Activated T-helper 17 cell treated with anti-CD3 and anti-CD28 coated beads, Interleukin-2, amount 50 U/mL, for 72 hours (primary cell): ENCODE results near the gene TFF2. TPM values are rescaled to one million over a fixed set of nuclear protein-coding genes. Genes with fewer than 3 reads are reported as not detected.

ENCODE experiments used
- ATAC-seq: fragments of 150-1000 bp; cut with Tn5 transposase; replicated peaks from 2 replicates; pipeline ENCODE4 v1.10.0; 2021; ENCODE audit warnings: mild to moderate bottlenecking, moderate library complexity
- H3K27ac Mint-ChIP-seq: one replicate; pipeline ENCODE4 v1.8.0; 2022; ENCODE audit warnings: mixed read lengths
- H3K27me3 Mint-ChIP-seq: one replicate; pipeline ENCODE4 v1.8.0; 2022; ENCODE audit warnings: mixed read lengths
- H3K36me3 Mint-ChIP-seq: one replicate; pipeline ENCODE4 v1.8.0; 2022; ENCODE audit warnings: low read depth, mild to moderate bottlenecking, mixed read lengths
- H3K4me1 Mint-ChIP-seq: one replicate; pipeline ENCODE4 v1.8.0; 2022; ENCODE audit warnings: mixed read lengths
- H3K4me3 Mint-ChIP-seq: one replicate; pipeline ENCODE4 v1.8.0; 2022; ENCODE audit warnings: mild to moderate bottlenecking, mixed read lengths
- H3K9me3 Mint-ChIP-seq: one replicate; pipeline ENCODE4 v1.8.0; 2022; ENCODE audit warnings: mixed read lengths
- total RNA-seq, 2 donors: library from RNA; stranded (reverse); gene quantifications; one replicate each; pipeline ENCODE4 v1.2.3, GENCODE V29; 2022

The TFF2 gene
- total RNA-seq, 2 donors from 2014 or later = not detected

DNA sequence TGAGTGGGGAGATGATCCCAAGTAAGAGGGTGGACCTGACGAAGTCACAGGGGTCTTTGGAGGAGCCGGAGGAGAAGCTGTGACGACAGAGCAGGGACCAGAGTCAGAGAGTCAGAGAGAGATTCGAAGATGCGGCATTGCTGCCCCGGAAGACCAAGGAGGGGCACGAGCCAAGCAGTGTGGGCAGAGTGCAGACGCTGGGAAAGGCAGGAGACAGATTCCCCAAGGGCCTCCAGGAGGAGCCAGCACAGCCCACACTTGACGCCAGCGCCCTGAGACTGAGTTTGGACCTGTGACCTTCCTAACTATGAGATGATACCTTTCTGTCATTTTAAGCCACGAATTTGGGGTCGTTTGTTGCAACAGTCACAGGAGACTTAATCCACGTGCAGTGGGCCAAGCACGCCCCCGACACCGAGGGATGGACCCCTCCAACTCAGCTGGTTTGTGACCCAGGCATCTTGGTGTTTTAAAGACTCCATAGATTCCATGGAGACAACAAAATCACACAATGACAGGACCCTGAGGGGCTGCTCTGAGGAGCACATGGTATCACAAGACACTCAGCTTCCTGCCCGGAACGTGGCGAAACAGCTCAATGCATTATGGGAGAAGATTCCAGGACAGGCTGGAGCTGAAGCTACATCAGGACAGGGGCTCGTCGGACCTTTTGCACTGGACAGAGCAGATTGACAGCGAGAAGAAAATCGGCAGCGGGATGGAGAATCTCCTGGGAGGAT is 26.6 kb upstream of the TFF2 start:
- no peak for ATAC-seq
- H3K4me1 Mint-ChIP-seq = peaks cover 16% of the 10 kb centered on the region
- peaks cover 73% of the 10 kb centered on the region for H3K36me3 Mint-ChIP-seq
- H3K9me3 Mint-ChIP-seq = peaks cover under 1% of the 10 kb centered on the region
- peak overlapping the region; percentile 69 for H3K4me3 Mint-ChIP-seq
- H3K27ac Mint-ChIP-seq = peak overlapping the region; percentile 75
- no peaks in the 10 kb centered on the region for H3K27me3 Mint-ChIP-seq

DNA sequence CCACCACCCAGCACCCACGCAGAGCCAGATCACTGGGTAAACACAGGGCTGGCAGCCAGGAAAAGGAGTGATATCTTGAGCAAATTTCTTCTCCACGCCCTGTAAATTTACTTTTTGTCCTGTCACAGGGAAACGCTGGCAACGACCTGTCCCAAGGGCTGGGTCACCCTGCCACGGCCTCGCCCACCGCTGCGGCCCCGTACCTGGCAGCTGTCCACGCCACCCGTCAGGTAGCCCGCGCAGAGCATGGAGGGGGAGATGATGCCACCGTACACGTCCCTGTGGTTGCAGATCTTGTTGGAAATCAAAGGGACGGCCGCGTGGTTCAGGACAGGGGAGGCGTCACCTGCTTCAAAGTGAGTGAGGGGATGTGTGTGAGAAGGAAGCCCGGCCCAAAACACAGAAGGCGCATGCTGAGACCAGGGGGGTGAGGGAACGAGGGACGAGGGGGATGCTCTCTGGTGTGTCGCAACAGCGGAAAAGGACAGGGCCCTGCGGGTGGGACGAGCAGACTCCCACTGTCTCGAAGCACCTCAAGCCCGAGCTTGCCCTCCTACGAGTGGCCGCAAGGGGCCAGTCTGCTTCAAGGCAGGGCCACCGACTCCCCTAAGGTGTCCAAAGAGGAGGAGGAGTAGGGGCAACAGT is 25.7 kb upstream of the TFF2 start:
- Mint-ChIP-seq H3K27me3 (no peaks in the 10 kb centered on the region), H3K36me3 (peaks cover 73% of the 10 kb centered on the region), H3K27ac (no peak overlapping the region), H3K9me3 (no peaks in the 10 kb centered on the region), H3K4me1 (peaks cover 23% of the 10 kb centered on the region), H3K4me3 (peak overlapping the region; percentile 69)
- no peak for ATAC-seq

DNA sequence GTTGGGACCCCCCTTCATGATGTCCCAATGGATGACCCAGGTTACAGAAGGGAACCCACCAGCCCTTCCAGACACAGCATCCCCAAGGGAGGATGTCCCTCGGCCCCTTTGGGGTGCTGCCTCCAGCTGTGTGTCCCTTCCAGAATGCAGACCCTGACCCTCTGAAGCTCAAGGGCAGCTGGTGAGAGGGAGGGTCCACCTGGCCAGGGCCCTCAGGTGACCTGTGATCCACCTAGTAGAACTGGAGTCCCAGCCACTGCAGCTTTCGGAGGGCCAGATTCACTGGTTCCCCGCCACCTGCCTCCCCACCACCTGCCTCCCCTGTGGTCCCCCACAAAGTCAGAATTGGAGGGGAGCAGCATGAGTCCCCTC is 25.2 kb upstream of the TFF2 start:
- no peak for ATAC-seq
- Mint-ChIP-seq H3K4me1 (peaks cover 28% of the 10 kb centered on the region), H3K4me3 (peak overlapping the region; percentile 69), H3K9me3 (no peaks in the 10 kb centered on the region), H3K27ac (no peak overlapping the region), H3K27me3 (no peaks in the 10 kb centered on the region), H3K36me3 (peaks cover 73% of the 10 kb centered on the region)

DNA sequence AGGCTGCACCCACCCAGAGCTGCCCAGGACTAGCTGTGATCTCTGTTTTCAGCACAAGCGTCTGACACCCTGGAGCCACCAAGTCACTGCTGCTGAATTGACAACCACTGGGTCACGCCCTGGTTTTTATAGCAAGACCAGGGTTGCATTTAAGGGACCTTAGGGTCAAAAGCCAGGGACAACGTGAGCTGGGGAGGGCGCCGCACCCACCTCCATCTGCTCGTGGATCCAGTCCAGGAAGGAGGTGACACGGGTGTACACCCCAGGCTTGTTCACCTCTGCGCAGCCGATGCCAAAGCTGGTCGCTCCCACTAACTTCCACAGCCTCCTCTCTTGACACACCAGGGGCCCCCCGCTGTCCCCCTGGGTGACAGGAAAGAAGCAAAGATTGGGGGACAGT is 24.7 kb upstream of the TFF2 start:
- Mint-ChIP-seq H3K36me3 (peaks cover 78% of the 10 kb centered on the region), H3K4me3 (peak overlapping the region; percentile 69), H3K4me1 (peaks cover 32% of the 10 kb centered on the region), H3K9me3 (no peaks in the 10 kb centered on the region), H3K27me3 (no peaks in the 10 kb centered on the region), H3K27ac (peak overlapping the region; percentile 84)
- ATAC-seq = no peak

DNA sequence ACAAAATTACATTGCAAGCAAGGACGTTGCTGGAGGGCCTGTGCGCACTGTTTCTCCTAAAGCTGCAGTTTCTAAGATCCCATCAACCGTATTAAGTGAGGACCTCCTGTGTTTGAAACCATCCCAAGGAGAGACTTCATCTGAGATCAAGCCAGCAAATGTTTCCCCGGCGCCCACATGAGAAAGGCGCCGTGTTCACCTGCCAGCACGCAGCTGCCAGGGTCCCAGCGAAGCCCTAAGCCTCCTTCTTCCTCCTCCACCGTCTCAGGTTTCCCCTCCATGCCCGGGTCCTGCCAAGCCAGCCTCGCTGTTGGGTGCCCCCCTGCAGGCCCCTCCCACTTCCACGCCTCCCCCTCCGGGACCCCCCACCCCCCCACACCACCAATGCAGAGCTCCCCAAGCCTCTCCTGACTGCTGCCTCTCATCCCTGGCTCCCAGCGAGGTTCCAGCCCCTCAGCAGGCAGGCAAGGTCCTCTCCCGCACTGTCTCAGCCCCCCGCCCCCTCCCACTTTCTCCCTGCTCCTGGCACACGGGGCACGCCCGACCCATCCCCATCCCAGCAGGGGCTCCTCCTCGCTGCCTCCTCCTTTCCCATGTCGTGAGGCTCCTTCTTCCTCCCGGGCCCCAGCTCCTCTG is 24.2 kb upstream of the TFF2 start:
- ATAC-seq = peak; percentile 41
- Mint-ChIP-seq H3K4me3 (peak overlapping the region; percentile 69), H3K36me3 (peaks cover 78% of the 10 kb centered on the region), H3K27me3 (no peaks in the 10 kb centered on the region), H3K9me3 (no peaks in the 10 kb centered on the region), H3K27ac (peak overlapping the region; percentile 84), H3K4me1 (peaks cover 32% of the 10 kb centered on the region)

DNA sequence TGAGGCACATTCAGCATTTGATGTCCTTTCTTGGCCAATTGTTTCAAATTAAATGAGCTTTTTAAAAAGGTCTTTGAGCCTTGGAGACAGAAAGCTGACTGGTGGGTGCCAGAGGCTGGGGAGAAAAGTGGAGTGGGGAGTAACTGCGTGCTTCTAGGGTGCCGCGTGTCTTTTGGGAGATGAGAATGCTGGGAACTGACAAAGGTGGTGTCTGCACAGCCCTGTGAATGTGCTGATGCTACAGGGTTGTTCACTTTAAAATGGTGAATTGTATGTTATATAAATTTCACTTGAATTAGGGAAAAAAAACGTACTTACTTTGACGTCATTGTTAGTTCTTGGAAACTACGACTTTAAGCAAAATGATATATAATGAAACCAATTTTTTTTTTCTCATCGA is 23.7 kb upstream of the TFF2 start:
- Mint-ChIP-seq H3K27ac (peak overlapping the region; percentile 84), H3K36me3 (peaks cover 79% of the 10 kb centered on the region), H3K4me1 (peaks cover 32% of the 10 kb centered on the region), H3K27me3 (no peaks in the 10 kb centered on the region), H3K9me3 (no peaks in the 10 kb centered on the region), H3K4me3 (peak overlapping the region; percentile 69)
- peak; percentile 31 for ATAC-seq

DNA sequence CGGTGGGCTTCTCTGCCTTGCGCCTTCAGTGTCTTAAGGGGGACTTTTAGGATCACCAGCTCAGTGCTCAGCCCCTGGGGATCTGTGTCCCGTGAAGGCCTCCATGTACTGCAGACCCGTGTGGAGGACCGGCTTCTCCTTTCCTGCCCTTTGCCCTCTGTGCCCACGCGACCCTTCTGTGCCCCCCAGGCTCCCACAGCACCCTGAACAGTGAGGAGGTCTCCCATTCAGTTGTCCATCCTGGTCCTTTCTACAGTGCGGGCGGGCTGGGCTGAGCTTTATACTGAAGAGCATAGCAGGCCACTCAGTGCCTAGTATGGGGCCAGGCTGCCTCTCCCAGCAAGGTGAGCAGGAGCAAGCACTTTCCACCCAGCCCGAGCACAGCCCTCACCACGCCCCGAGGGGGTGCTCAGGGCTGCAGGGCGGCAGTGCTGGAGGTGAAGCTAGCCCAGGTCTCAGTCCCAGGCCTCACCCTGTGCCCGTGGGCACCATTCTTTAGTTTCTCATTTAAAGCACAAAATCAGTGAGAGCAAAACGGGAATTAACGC is 23.2 kb upstream of the TFF2 start:
- Mint-ChIP-seq H3K36me3 (peaks cover 84% of the 10 kb centered on the region), H3K4me3 (peak overlapping the region; percentile 69), H3K27ac (peak overlapping the region; percentile 84), H3K27me3 (no peaks in the 10 kb centered on the region), H3K9me3 (no peaks in the 10 kb centered on the region), H3K4me1 (peaks cover 32% of the 10 kb centered on the region)
- ATAC-seq = no peak

DNA sequence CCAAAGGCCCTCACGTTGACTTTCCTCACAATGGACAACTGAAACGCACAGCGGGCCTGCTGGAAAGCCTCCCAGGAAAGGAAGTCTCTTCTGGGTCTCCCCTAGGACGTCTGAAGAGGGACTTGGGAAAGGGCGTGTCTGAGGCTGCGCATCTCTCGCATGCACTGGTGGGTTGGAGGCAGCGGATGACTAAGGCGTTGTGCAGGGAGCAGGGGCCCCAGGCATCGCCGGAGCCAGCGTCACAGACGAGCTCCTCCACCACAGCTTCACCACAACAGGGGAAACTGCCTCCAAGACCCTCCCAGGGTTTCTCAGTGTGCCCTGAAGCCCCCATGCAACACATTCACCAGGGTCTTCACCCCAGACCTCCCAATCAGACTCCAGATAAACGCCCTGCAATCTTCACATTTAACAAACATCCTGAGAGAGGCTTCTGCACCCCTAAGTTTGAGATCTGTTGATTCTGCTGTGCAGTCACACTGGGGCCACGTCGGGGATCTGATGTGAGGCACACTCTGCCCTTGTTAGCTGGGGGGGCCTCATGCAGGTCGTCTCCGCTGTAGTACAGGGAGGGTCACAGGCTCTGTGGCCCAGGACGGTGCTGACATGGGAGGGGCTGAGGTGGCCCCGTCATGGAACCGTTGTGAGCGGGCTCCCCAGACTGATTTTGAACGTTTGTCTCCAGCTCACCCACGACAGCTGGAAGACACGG is 22.6 kb upstream of the TFF2 start:
- peaks cover 32% of the 10 kb centered on the region for H3K4me1 Mint-ChIP-seq
- peak; percentile 80 for ATAC-seq

DNA sequence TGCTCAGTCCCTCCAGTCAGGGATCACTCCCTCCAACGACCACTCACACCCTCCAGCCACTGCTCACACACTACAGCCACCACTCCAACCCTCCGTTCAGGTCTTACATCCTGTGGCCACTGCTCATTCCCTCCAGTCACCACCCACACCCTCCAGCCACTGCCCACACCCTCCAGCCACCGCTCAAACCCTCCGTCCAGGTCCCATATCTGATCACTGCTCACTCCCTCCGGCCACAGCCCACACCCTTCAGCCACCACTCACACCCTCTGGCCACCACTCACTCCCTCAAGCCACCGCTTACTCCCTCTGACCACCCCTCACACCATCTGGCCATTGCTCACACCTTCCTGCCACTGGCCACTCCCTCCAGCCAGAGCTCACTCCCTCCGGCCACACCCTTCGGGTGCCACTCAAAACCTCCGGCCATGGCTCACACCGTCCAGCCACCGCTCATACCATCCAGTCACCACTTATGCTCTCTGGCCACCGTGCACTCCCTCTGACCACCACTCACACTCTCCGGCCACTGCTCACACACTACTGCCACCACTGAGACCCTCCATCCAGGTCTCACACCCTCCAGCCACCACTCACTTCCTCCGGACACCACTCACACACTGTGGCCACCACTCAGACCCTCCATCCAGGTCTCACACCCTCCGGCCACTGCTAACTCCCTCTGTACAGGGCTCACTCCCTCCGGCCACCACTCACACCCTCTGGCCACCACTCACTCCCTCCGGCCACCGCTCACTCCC is 20.3 kb upstream of the TFF2 start:
- no peak for ATAC-seq
- peaks cover 36% of the 10 kb centered on the region for H3K4me1 Mint-ChIP-seq
- H3K27me3 Mint-ChIP-seq = no peaks in the 10 kb centered on the region
- peak overlapping the region; percentile 79 for H3K27ac Mint-ChIP-seq
- H3K4me3 Mint-ChIP-seq = peak overlapping the region; percentile 0
- no peaks in the 10 kb centered on the region for H3K9me3 Mint-ChIP-seq
- H3K36me3 Mint-ChIP-seq = peaks cover 59% of the 10 kb centered on the region

More for the DNA sequence above, 22.6 kb upstream of the TFF2 start:
- Mint-ChIP-seq H3K27me3 (no peaks in the 10 kb centered on the region), H3K4me3 (peak overlapping the region; percentile 69), H3K9me3 (no peaks in the 10 kb centered on the region), H3K36me3 (peaks cover 82% of the 10 kb centered on the region), H3K27ac (peak overlapping the region; percentile 84)

DNA sequence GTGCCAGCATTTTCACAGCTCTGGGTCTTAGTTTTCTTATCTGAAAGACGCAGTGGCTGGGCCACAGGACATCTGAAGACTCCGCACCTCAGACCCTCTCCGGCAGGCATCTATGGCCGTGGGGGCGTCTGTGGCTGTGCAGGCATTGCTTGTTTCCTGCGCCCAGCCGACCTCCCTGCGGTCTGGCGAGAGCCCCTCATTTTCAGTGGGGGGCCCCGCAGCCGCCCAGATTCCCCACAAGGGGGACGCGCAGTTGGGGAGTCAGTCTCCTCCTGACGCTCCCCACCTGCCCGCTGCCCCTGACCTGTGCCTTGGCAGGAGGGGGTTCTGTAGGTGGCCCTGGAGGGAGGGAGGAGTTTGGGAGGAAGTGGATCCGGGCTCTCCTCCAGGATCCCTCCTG is 19.0 kb upstream of the TFF2 start:
- Mint-ChIP-seq H3K36me3 (peaks cover 47% of the 10 kb centered on the region), H3K9me3 (no peaks in the 10 kb centered on the region), H3K4me1 (peaks cover 36% of the 10 kb centered on the region), H3K4me3 (no peak overlapping the region), H3K27ac (no peak overlapping the region), H3K27me3 (no peaks in the 10 kb centered on the region)
- ATAC-seq = no peak

DNA sequence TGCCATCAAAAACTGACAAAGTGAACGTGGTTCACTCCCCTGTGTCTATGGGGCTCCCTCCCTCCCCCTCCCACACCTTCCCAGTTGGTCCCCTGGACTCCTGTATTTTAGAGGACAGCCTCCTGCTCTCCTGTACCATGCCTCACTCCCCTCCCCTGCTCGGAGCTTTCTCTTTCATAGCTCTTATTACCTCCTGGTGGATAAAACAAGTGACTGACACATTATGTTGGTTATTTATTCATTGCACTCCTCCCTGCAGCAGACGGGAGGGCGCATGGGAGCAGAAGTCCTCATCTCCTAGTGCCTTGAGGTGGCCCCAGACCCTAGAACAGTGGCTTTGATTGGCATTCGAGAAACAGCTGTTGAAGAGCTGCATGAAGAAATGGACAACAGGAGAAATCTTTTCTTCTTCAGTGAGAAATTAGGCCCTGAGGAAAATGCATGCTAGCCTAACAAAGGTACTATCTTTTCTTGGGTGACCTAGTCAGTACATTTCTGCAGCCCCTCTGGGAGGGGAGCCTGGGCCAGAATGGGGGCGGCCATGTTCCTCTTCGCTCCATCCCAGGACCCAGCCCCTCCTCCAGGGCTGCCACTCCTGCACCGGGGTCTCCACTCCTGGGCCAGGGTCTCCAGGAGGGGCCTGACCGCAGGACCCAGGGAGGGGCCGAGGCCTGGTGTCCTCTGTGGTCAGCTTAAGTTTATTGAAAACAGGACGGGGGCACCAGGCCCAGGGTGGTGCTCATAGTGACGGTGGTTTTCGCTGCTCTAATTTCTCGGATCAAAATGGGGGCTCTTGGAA is 16.8 kb upstream of the TFF2 start:
- Mint-ChIP-seq H3K27me3 (no peaks in the 10 kb centered on the region), H3K4me1 (peaks cover 20% of the 10 kb centered on the region), H3K27ac (peak overlapping the region; percentile 69), H3K36me3 (peaks cover 28% of the 10 kb centered on the region), H3K9me3 (no peaks in the 10 kb centered on the region), H3K4me3 (no peak overlapping the region)
- no peak for ATAC-seq

DNA sequence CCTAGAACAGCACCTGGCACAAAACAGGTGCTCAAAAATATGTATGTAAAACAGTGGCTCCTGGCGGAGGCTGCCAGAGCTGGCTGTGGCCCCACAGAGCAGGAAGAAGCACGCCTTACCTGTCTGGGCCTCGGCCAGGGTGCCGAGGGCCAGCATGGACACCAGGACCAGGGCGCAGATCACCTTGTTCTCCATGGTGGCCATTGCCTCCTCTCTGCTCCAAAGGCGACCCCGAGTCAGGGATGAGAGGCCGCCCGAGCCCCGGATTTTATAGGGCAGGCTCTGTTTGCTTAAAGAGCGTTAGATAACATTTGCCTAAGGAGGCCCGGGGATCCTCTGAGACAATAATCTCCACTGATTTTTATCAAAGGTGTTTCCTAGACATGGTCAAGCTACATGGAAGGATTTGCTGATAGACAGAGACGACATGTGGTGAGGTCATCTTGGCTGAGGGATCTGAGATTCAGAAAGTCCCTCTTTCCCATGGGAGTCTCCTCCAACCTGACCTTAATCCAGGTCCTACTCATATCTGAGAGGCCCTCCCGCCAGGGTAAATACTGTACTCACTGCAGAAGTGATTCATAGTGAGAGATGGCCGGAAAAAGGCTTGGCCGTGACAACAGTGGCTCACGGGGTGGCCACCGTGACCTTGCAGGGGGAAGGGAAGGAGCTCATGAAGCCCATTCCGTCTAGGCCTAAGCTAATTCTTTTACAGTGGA is 15.7 kb upstream of the TFF2 start, which contains the start of gene TFF1:
Gene TFF1, minus strand, starts transcription at position 244 of the 719 bp plus-strand sequence. Its CDS starts 40 bp downstream, at position 204.
- peaks cover 3% of the 10 kb centered on the region for H3K27me3 Mint-ChIP-seq
- no peaks in the 10 kb centered on the region for H3K9me3 Mint-ChIP-seq
- peak within 1 kb of the TSS; percentile 9 for H3K27ac Mint-ChIP-seq
- no peak within 1 kb of the TSS for H3K4me3 Mint-ChIP-seq
- no peak for ATAC-seq
- peaks cover 13% of the 10 kb centered on the region for H3K4me1 Mint-ChIP-seq
- H3K36me3 Mint-ChIP-seq = peaks cover 17% of the 10 kb centered on the region
